Small intestine (tissue), 16 donors: ENCODE results near the gene SGPP1. TPM values are rescaled to one million over a fixed set of nuclear protein-coding genes. Genes with fewer than 3 reads are reported as not detected.

Experiments used
- DNase-seq, 2 donors: peaks; one replicate each; pipeline versions ENCODE4 v3.0.0 to v3.0.0-alpha.2; 2013
- FAIRE-seq: peaks from 2 replicates; lab custom pipeline; 2012; peaks lifted over from hg19 to GRCh38; lab: Jason Lieb, UNC
- H3K27ac ChIP-seq, 3 donors: one replicate each; pipeline ENCODE4 v1.5.1; 2013; ENCODE audit warnings: low read length in 2 of 3, mild to moderate bottlenecking in 2 of 3, control low read depth in 1 of 3, inconsistent platforms in 1 of 3, low read depth in 1 of 3, moderate library complexity in 1 of 3
- H3K27me3 ChIP-seq, 3 donors: one replicate each; pipeline ENCODE4 v1.6.1; 2013; ENCODE audit warnings: low read length in 3 of 3, inconsistent platforms in 1 of 3; ENCODE audit not compliant: control insufficient read depth in 3 of 3, insufficient read depth in 3 of 3
- H3K36me3 ChIP-seq, 3 donors: one replicate each; pipeline ENCODE4 v1.6.1; 2013; ENCODE audit warnings: low read length in 3 of 3, inconsistent platforms in 1 of 3, low read depth in 1 of 3, mild to moderate bottlenecking in 1 of 3, moderate library complexity in 1 of 3; ENCODE audit not compliant: control insufficient read depth in 3 of 3, insufficient read depth in 2 of 3
- H3K4me1 ChIP-seq, 3 donors: one replicate each; pipeline ENCODE4 v1.6.1; 2013; ENCODE audit warnings: low read length in 2 of 3, inconsistent platforms in 1 of 3, low read depth in 1 of 3, mild to moderate bottlenecking in 1 of 3, moderate library complexity in 1 of 3; ENCODE audit not compliant: control insufficient read depth in 3 of 3, insufficient read depth in 2 of 3
- H3K4me3 ChIP-seq, 3 donors: one replicate each; pipeline ENCODE4 v1.5.1; 2013; ENCODE audit warnings: low read length in 3 of 3, control low read depth in 1 of 3, inconsistent platforms in 1 of 3, low read depth in 1 of 3, mild to moderate bottlenecking in 1 of 3, moderate library complexity in 1 of 3
- H3K9me3 ChIP-seq, 2 donors: one replicate each; pipeline ENCODE4 v1.6.1; 2013; ENCODE audit warnings: low read depth in 1 of 2, low read length in 1 of 2; ENCODE audit not compliant: control insufficient read depth in 2 of 2, insufficient read depth in 1 of 2
- WGBS, 3 donors: extraction: QIAGEN DNeasy Blood & Tissue Kit; methylation state at CpG; one replicate each; pipeline ENCODE4 v1.1.7; 2013; 5-methylcytosine and 5-hydroxymethylcytosine counted together
- long read RNA-seq, 10 donors: transcript quantifications; one replicate each; lab custom pipeline, GENCODE V29; 2026
- polyA plus RNA-seq, 4 donors: library from polyadenylated mRNA; stranded (reverse) in 3 of 4; unstranded in 1 of 4; fragments of 200-250 nt in 3 of 4; fragments of 120-200 nt in 1 of 4; gene quantifications; one replicate each; pipeline versions ENCODE4 v1.2.1 to v1.2.3, GENCODE V29; 2013
- donor health status: healthy with polysubstance abuse.
- donor health status: control.
- donor health status: control.
- donor health status: Bipolar disorder and iron deficiency.
- donor health status: healthy.

The SGPP1 gene
- 1 to 10 TPM; 3.2 to 8.7 (median 6.2) TPM for polyA plus RNA-seq
- long read RNA-seq, donor 1 = 0 reads
- long read RNA-seq, donor 2, partial matches to known transcripts = 0 of 3 reads
- long read RNA-seq, donor 2, other reads (novel, unspliced or antisense) = 0 of 3 reads
- long read RNA-seq, donor 3, partial matches to known transcripts = 0 of 1 reads
- long read RNA-seq, donor 3, other reads (novel, unspliced or antisense) = 0 of 1 reads
- long read RNA-seq, donor 4 = 0 reads
- long read RNA-seq, donor 5 = 0 reads
- long read RNA-seq, donor 6, partial matches to known transcripts = 0 of 1 reads
- long read RNA-seq, donor 6, other reads (novel, unspliced or antisense) = 0 of 1 reads
- long read RNA-seq, donor 7 = 0 reads
- long read RNA-seq, donor 8 = 0 reads
- long read RNA-seq, donor 9, partial matches to known transcripts = 0 of 1 reads
- long read RNA-seq, donor 9, other reads (novel, unspliced or antisense) = 0 of 1 reads
- long read RNA-seq, donor 10, transcript SGPP1-201 (3 exons, 3,312 nt) = major isoform, 5 of 5 reads
- long read RNA-seq, donor 10, partial matches to known transcripts = 0 of 5 reads
- long read RNA-seq, donor 10, other reads (novel, unspliced or antisense) = 0 of 5 reads

GRCh38 chr14:63727736-63728728, at the start of gene SGPP1:
SGPP1 (minus strand) TSS chr14:63728065; CDS start chr14:63727944, 121 bp downstream.
- H3K4me3 ChIP-seq = peak within 1 kb of the TSS; percentile 66 to 97 (median 85)
- WGBS, 3 donors = 1% methylated on average over 59 to 88 of the region's 88 CpGs
- peak within 1 kb of the TSS; percentile 44 to 96 (median 83) for H3K27ac ChIP-seq
- H3K9me3 ChIP-seq = no peaks in the 10 kb centered on the region
- H3K4me1 ChIP-seq = peaks cover 0 to 4% (median 1%) of the 10 kb centered on the region in 3 donors
- no peak for FAIRE-seq
- no peaks in the 10 kb centered on the region for H3K36me3 ChIP-seq
- peak; percentile 82 to 92 for DNase-seq
- peaks cover 0 to 5% (median 0%) of the 10 kb centered on the region in 3 donors for H3K27me3 ChIP-seq

- FAIRE-seq (no peak), DNase-seq (peak in 1 of 2 donors; percentile 11)
- Histone ChIP-seq H3K27ac (no peak overlapping the region), H3K36me3 (no peaks in the 10 kb centered on the region), H3K4me3 (no peak overlapping the region), H3K9me3 (no peaks in the 10 kb centered on the region), H3K4me1 (no peaks in the 10 kb centered on the region), H3K27me3 (no peaks in the 10 kb centered on the region)
Observed at GRCh38 chr14:63777024-63777423, 49.2 kb upstream of the SGPP1 start.

- H3K27me3 ChIP-seq = no peaks in the 10 kb centered on the region
- H3K4me1 ChIP-seq = peaks cover 0 to 2% (median 0%) of the 10 kb centered on the region in 3 donors
- no peak for DNase-seq
- no peak overlapping the region for H3K27ac ChIP-seq
- FAIRE-seq = no peak
- H3K9me3 ChIP-seq = no peaks in the 10 kb centered on the region
- 61 to 70% (median 69%) methylated on average over 4 of the region's 4 CpGs for WGBS, 3 donors
- H3K36me3 ChIP-seq = no peaks in the 10 kb centered on the region
- no peak overlapping the region for H3K4me3 ChIP-seq
Observed at GRCh38 chr14:63773504-63773903, 45.6 kb upstream of the SGPP1 start.

GRCh38 chr14:63770187-63770807, 42.4 kb upstream of the SGPP1 start:
- no peak overlapping the region for H3K4me3 ChIP-seq
- H3K36me3 ChIP-seq = no peaks in the 10 kb centered on the region
- 48 to 56% (median 52%) methylated on average over 3 of the region's 3 CpGs for WGBS, 3 donors
- peak; percentile 50 to 54 for DNase-seq
- no peak overlapping the region for H3K27ac ChIP-seq
- no peaks in the 10 kb centered on the region for H3K9me3 ChIP-seq
- no peak for FAIRE-seq
- H3K27me3 ChIP-seq = no peaks in the 10 kb centered on the region
- H3K4me1 ChIP-seq = peaks cover 0 to 2% (median 0%) of the 10 kb centered on the region in 3 donors

- no peak for DNase-seq
- WGBS, 3 donors = 63 to 84% (median 74%) methylated on average over 3 of the region's 3 CpGs
- Histone ChIP-seq H3K36me3 (no peaks in the 10 kb centered on the region), H3K27ac (no peak overlapping the region), H3K4me1 (peaks cover 0 to 2% (median 0%) of the 10 kb centered on the region in 3 donors), H3K9me3 (no peaks in the 10 kb centered on the region), H3K4me3 (no peak overlapping the region), H3K27me3 (no peaks in the 10 kb centered on the region)
- FAIRE-seq = no peak
Observed at GRCh38 chr14:63766611-63767010, 38.7 kb upstream of the SGPP1 start.

GRCh38 chr14:63764620-63765139, 36.8 kb upstream of the SGPP1 start:
- WGBS, 3 donors = 90 to 93% (median 92%) methylated on average over 6 of the region's 6 CpGs
- FAIRE-seq = no peak
- no peak for DNase-seq

GRCh38 chr14:63764103-63764502, 36.2 kb upstream of the SGPP1 start:
- H3K4me1 ChIP-seq = peaks cover 0 to 2% (median 0%) of the 10 kb centered on the region in 3 donors
- WGBS, 3 donors = 64 to 89% (median 85%) methylated on average over 5 of the region's 5 CpGs
- H3K36me3 ChIP-seq = no peaks in the 10 kb centered on the region
- DNase-seq = no peak
- H3K27me3 ChIP-seq = no peaks in the 10 kb centered on the region
- FAIRE-seq = no peak
- no peak overlapping the region for H3K27ac ChIP-seq
- H3K9me3 ChIP-seq = no peaks in the 10 kb centered on the region
- H3K4me3 ChIP-seq = no peak overlapping the region

More at GRCh38 chr14:63764620-63765139, 36.8 kb upstream of the SGPP1 start:
- Histone ChIP-seq H3K9me3 (no peaks in the 10 kb centered on the region), H3K4me1 (peaks cover 0 to 2% (median 0%) of the 10 kb centered on the region in 3 donors), H3K4me3 (no peak overlapping the region), H3K27me3 (no peaks in the 10 kb centered on the region), H3K27ac (no peak overlapping the region), H3K36me3 (no peaks in the 10 kb centered on the region)
